Left renal cortex interstitium (tissue), 4 donors: ENCODE measurements around the gene BRINP1. TPM values are rescaled to one million over a fixed set of nuclear protein-coding genes. Genes with fewer than 3 reads are reported as not detected.
A peak's percentile ranks its signal among the peaks of the same experiment; 100 is the strongest.
"Not testable (repeated sequence)": the region's sequence is repeated elsewhere in the genome, so short reads cannot be mapped to it uniquely, and the experiment has no call there.

ENCODE experiments used
- DNase-seq, 4 donors: peaks; one replicate each; pipeline ENCODE4 v3.0.0-alpha.2; 2013; ENCODE audit warnings: low read depth in 4 of 4, low spot score in 2 of 4, missing footprints in 1 of 4
- polyA plus RNA-seq, 4 donors: library from polyadenylated mRNA; unstranded; fragments of 120-200 nt; gene quantifications; one replicate each; pipeline ENCODE4 v1.2.1, GENCODE V29; 2013; ENCODE audit not compliant: insufficient read length in 4 of 4

BRINP1 gene
- polyA plus RNA-seq, 4 donors: 5.9 to 7.5 (median 6.0) TPM

GRCh38 chr9:119216651-119217331 lies 152.4 kb downstream of the BRINP1 start:
- peak; percentile 48 to 75 (median 60) for DNase-seq

DNA sequence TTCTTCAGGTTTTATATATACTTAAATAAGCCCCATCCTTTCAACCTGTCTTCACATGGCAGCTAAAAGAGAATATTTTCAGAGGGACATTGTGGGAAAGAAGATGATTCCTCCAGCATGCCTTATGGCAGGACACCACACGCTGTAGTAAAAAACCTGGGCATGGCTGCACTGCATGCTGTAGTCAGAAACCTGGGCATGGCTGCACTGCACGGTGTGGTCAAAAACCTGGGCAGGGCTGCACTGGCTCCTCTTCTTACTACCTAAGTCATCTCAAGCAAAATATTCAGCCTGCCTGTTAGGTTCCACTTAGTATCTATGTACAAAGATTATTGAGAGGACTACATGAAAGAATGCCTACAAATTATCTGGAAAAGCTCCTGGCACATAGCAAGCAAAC lies 153.6 kb downstream of the BRINP1 start:
- DNase-seq: no peak

DNA sequence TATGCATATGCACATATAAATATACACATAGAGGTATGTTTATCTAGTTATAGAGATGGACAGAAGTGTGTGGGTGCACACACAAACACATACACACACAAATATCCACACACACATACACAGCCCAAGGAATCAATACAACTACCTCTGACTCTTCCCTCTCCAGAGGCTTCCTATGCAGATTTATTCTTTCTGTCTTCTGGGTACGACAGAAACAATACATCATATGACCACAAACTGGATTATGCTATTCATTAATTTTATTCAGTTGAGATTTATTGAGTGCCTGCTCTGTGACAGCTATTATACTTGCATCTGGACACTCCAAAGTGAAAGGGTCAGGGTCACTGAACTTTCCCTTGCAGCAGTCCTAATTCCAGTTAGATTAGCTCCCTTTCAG lies 155.8 kb downstream of the BRINP1 start:
- no peak for DNase-seq

DNA sequence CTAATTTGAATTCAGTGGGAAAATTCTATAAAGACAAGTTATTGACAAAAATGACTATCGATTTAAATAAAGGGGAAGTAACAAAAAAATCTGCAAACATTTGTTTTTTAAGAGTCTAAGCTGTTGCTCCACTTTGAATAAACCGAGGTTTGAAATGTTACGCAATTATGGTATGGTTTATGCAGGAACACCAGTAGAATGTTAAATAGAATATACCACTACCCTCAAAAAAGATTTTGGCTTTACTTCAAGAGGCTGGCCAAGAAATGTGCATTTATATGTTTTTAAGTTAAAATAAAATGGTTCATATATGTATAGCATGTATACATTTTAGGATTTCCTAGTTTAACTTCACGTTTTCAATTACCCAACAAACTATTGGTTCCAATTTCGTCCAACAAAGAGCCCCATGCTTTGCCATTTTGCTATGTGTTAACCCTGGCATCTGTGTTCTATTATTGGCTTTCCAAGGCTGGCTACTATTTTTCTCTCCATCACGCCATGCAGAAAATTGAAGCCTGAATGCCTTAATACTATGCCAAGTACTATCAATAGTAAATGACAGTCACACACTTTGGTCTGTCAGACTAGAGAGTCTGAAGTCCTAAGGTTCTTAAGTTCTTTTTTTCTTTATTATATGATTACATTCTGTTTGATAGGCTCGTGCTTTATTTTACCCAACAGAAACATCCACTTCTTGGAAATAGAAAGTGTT lies 171.2 kb downstream of the BRINP1 start:
- DNase-seq: no peak

GRCh38 chr9:119195521-119195920 lies 173.7 kb downstream of the BRINP1 start:
- no peak for DNase-seq

- no peak for DNase-seq
These were observed 183.9 kb downstream of the BRINP1 start for GRCh38 chr9:119185298-119185697.

DNA sequence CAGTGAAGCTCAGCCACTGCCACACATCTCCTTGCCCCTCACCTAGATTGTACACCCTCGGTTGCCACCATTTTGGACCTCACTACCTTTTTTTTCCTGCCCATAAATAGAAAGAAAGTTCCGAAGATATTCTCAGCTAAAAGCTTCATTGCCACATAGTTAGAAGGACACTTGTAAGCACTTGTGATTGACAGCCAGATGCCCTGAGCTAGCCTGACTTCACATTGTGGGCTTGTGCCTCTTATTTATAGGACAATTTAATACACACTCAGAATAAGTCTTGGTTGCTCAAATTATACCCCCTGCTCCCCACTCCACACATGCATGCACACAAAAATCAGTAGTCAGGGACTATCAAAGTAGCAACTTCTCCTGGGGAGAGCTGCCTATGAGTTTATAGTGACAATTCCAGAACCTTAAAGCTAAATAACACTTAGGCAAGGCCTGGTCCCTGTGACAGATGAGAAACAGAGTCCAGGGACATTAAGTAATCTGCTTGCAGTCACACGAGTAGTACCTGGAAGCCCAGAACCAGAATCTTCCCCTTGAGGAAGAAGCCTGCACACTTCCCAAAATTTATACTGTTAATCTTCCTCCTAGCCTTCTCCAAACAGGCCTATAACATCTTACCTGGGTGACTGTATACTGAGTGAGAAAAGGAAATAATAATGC lies 184.8 kb downstream of the BRINP1 start:
- DNase-seq: no peak

DNA sequence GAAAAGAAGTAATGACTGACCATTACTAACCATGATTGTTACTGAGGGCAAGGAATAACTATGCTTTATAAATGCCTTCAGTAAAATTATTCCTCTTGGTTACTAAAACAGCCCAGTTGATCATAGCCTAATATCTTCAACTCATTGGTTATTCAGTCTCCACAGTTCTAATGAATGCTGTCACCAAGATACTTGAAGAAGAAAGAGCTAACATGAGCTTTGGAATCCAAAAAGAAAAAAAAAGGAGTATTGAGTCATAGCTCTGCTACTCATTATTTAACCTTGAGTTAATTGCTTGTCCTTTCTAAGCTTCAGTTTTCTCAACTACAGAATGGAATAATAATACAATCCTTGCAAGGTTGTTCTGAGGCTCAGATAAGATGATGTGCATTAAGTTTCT lies 187.7 kb downstream of the BRINP1 start:
- DNase-seq: no peak

DNA sequence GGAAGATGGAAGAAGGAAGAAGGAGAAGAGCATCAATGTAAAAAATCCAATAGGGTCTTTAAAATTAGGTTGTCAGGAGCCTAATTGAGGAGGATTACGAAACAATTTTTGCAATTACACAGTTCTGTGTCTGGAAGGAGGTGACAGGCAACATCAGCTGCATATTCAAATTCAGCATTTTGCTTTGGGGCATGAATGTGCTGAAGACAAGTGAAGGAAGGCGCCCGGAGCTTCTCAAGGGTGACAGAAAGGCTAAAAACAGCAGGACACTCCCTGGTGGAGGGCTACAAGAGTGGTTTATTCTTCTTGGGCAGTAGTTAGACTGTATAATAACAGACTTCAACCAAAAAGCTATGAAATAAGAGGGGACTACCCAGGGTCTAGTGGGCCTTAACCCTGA lies 188.3 kb downstream of the BRINP1 start:
- no peak for DNase-seq

DNA sequence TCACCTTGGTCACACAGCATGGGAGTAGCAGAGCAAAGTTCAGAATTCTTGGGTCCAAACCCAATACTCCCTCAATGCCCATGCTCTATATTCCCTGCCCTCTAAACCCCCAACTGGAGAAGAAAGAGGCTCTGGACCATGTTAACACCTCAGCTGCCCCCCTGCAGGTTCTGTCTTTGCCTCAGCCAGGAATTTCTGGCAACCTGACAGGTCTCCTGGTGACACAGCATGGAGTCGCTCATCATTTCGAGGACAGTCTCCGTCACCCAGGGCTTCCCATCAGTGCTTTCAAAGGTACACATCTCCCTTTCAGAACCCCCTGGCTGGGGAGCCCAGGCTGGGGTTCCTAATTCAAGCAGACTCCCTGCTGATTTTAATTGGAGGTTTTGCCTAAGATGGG lies 189.5 kb downstream of the BRINP1 start:
- DNase-seq: no peak

DNA sequence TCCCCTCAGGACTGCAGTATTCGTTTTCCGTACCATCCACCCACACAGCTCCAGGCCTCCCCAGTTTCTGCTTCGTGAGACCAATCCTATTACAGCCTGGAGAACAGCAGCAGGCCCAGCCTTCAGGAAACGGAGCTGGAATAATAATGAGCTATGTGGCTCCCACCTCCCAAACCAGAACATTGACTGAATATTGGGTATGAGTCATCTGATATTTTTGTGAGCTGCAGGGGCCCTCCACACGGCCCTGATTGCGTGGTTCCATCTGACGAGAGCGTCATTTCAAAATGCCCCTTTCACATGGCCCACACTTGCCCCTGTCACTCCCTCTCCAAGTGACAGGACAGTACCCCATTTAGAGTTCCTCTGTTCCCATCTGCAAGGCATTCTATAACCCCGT lies 192.0 kb downstream of the BRINP1 start:
- no peak for DNase-seq

DNA sequence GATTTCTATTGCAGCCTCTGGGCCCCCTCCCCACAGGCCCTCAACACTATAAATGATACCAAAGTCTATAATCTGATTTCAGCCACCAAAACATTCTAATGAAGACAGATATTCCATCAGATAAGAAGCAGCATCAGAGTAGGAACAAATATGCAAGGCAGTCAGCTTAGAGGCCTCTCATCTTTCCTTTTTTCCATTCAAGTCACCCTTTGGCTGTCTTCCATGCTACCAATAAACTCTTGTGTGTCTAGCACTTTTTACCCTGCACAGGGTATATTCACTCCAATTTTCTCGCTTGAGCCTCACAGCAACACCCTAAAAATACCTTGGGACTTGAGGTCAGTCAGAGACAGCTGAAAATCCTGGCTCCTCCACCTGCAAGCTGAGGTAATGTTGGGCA lies 193.7 kb downstream of the BRINP1 start:
- no peak for DNase-seq

DNA sequence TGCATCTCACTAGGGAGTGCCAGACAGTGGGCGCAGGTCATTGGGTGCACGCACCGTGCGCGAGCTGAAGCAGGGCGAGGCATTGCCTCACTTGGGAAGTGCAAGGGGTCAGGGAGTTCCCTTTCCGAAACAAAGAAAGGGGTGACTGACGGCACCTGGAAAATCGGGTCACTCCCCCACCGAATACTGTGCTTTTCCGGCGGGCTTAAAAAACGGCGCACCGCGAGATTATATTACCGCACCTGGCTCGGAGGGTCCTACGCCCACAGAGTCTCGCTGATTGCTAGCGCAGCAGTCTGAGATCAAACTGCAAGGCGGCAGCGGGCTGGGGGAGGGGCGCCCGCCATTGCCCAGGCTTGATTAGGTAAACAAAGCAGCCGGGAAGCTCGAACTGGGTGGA lies 200.0 kb downstream of the BRINP1 start:
- DNase-seq: not testable (repeated sequence)

GRCh38 chr9:119167876-119168275 lies 201.4 kb downstream of the BRINP1 start:
- no peak for DNase-seq

GRCh38 chr9:119167267-119167666 lies 202.0 kb downstream of the BRINP1 start:
- no peak for DNase-seq

- no peak for DNase-seq
These were observed 203.1 kb downstream of the BRINP1 start for GRCh38 chr9:119166096-119166495.

- DNase-seq: no peak
These were observed 204.1 kb downstream of the BRINP1 start for GRCh38 chr9:119165131-119165530.

- DNase-seq: peak in 1 of 4 donors; percentile 16
These were observed 204.5 kb downstream of the BRINP1 start for GRCh38 chr9:119164716-119165115.

- no peak for DNase-seq
These were observed 208.7 kb downstream of the BRINP1 start for GRCh38 chr9:119160551-119160950.

DNA sequence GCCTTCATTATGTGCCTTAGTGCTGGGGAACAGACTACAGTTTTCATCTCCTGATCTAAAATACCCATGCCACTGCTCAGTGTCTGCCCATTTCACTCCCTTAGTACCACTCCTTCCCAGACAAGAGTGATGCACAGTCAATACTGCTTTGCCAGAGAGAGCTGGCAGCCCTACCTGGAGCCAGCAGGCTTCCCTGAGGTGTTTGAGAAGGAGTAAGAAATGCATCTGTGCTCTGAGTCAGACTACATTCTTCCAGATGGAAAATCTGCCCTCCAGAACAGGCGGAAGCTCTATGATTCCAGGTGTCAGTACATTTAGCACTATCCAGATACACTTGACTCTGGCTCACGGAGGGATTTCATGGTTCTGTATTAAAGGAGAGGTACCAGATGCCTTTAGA lies 209.8 kb downstream of the BRINP1 start:
- no peak for DNase-seq

DNA sequence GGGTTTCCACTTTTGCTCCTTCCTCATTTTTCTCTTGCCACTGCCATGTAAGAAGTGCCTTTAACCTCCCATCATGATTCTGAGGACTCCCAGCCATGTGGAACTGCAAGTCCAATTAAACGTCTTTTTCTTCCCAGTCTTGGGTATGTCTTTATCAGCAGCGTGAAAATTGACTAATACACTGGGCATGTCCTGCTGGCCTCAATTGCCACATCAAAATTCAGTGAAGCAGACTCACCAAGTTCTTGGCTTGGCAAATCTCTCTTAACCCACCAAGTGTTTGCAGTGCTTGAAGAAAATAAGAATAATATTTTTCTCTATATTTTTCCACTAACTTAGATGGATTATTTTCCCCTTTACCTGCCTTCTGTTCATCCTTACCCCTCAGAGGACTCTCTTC lies 212.0 kb downstream of the BRINP1 start:
- no peak for DNase-seq

GRCh38 chr9:119156354-119156753 lies 212.9 kb downstream of the BRINP1 start:
- no peak for DNase-seq
